Gastrocnemius medialis (tissue), 4 donors: ENCODE data around the gene NEB. TPM values are rescaled to one million over a fixed set of nuclear protein-coding genes. Genes with fewer than 3 reads are reported as not detected.

Source experiments
- ATAC-seq, 2 donors: fragments of 150-250 bp; one replicate each; pipeline ENCODE4 v1.9.1; 2016
- DNase-seq, 2 donors: peaks; one replicate each; pipeline ENCODE4 v3.0.0-alpha.2; 2019
- H3K27ac ChIP-seq, 4 donors: fragments of 200-600 bp; sonication (generic); 1 replicate in 1 of 4; 2 replicates in 3 of 4; pipeline ENCODE4 v1.5.1; 2016 to 2018; ENCODE audit warnings: mild to moderate bottlenecking in 2 of 4, moderate library complexity in 1 of 4
- H3K27me3 ChIP-seq, 3 donors: fragments of 200-600 bp; sonication (generic) in 2 of 3; 1 replicate in 1 of 3; 2 replicates in 2 of 3; pipeline versions ENCODE4 v1.5.1 to v1.6.0; 2016 to 2019; ENCODE audit warnings: mild to moderate bottlenecking in 1 of 3, moderate library complexity in 1 of 3
- H3K36me3 ChIP-seq, 2 donors: fragments of 200-600 bp; sonication (generic) in 1 of 2; one replicate each; pipeline ENCODE4 v1.5.1; 2017 to 2018
- H3K4me1 ChIP-seq, 2 donors: fragments of 200-600 bp; sonication (generic) in 1 of 2; one replicate each; pipeline ENCODE4 v1.5.1; 2016 to 2017; ENCODE audit warnings: mild to moderate bottlenecking in 2 of 2
- H3K4me3 ChIP-seq, 4 donors: fragments of 200-600 bp; sonication (generic) in 3 of 4; 1 replicate in 1 of 4; 2 replicates in 3 of 4; pipeline ENCODE4 v1.5.1; 2016 to 2019; ENCODE audit warnings: mild to moderate bottlenecking in 2 of 4
- H3K9me3 ChIP-seq, 3 donors: fragments of 200-600 bp; sonication (generic) in 2 of 3; 1 replicate in 1 of 3; 2 replicates in 2 of 3; pipeline ENCODE4 v1.5.1; 2016 to 2019
- CTCF ChIP-seq, 5 experiments: fragments of 450-650 bp in 3 of 5; fragments of 200-600 bp in 2 of 5; sonication (generic) in 2 of 5; IDR thresholded peaks in 4 of 5; conservative IDR thresholded peaks in 1 of 5; 1 replicate in 4 of 5; 2 replicates in 1 of 5; pipeline ENCODE4 v1.5.1; 2016 to 2019; ENCODE audit warnings: antibody characterized with exemption in 5 of 5, mild to moderate bottlenecking in 3 of 5, moderate library complexity in 3 of 5
- POLR2A ChIP-seq, 2 donors: fragments of 450-650 bp; IDR thresholded peaks; one replicate each; pipeline ENCODE4 v1.6.1; 2017; ENCODE audit warnings: antibody characterized with exemption in 2 of 2, mild to moderate bottlenecking in 2 of 2, moderate library complexity in 2 of 2
- in situ Hi-C, 4 donors: fragments of 200-750 bp; cut with MboI; loops; one replicate each; pipeline versions ENCODE4 v1.15.0 to v1.8.0; 2017; ENCODE audit warnings: low sequenced_read_pairs in 4 of 4
- intact Hi-C: fragments of 100-400 bp; cut with DNase I; formaldehyde crosslinking; loops from one replicate; pipeline ENCODE4 v1.15.1; 2023; ENCODE audit warnings: low total_unique reads
- total RNA-seq, 4 donors: library from RNA; depleted of rRNA; stranded (reverse); fragments of >200 nt; gene quantifications; one replicate each; pipeline versions ENCODE4 v1.1.0 to v1.2.3, GENCODE V29; 2016

Gene NEB
- total RNA-seq, 4 donors from 2014 or later: 6,824 to 7,704 (median 7,108) TPM

- H3K9me3 ChIP-seq: no peaks in the 10 kb centered on the region
- peaks cover 9 to 10% of the 10 kb centered on the region in 2 donors for H3K4me1 ChIP-seq
- TF ChIP-seq POLR2A (IDR thresholded peaks at IDR 0.05): no peak
- peaks cover 8 to 94% of the 10 kb centered on the region in 2 donors for H3K36me3 ChIP-seq
- H3K27me3 ChIP-seq: no peaks in the 10 kb centered on the region
- in situ Hi-C loops: no loop called here
- peak in 1 of 2 donors; percentile 64 for DNase-seq
- peak; percentile 69 to 82 for ATAC-seq
- peak overlapping the region; percentile 34 to 78 (median 60) for H3K27ac ChIP-seq
- intact Hi-C loops: loop anchor here (5.0 kb wide), 1 partner anchor 45 kb away; no protein-coding TSS in a partner anchor
- H3K4me3 ChIP-seq: no peak overlapping the region
These were observed 182.0 kb downstream of the NEB start for GRCh38 chr2:151552287-151552686.

GRCh38 chr2:151551556-151551955, 182.7 kb downstream of the NEB start:
- Histone ChIP-seq H3K4me1 (peaks cover 9 to 10% of the 10 kb centered on the region in 2 donors), H3K27ac (peak overlapping the region in 3 of 4 donors; percentile 53 to 78 (median 66)), H3K4me3 (no peak overlapping the region), H3K36me3 (peaks cover 8 to 100% of the 10 kb centered on the region in 2 donors), H3K27me3 (no peaks in the 10 kb centered on the region), H3K9me3 (no peaks in the 10 kb centered on the region)
- TF ChIP-seq POLR2A (IDR thresholded peaks at IDR 0.05): no peak
- no peak for TF ChIP-seq CTCF (IDR thresholded peaks at IDR 0.05 in 4 of 5, conservative IDR thresholded peaks at IDR 0.05 in 1 of 5)
- no peak for DNase-seq
- in situ Hi-C loops: no loop called here
- intact Hi-C loops: loop anchor here (5.0 kb wide), 1 partner anchor 44 kb away; no protein-coding TSS in a partner anchor
- ATAC-seq: no peak

- DNase-seq (no peak), ATAC-seq (no peak)
- TF ChIP-seq CTCF (IDR thresholded peaks at IDR 0.05 in 4 of 5, conservative IDR thresholded peaks at IDR 0.05 in 1 of 5): no peak
- in situ Hi-C loops (no loop called here), intact Hi-C loops (no loop called here)
- H3K36me3 ChIP-seq: peaks cover 11 to 100% of the 10 kb centered on the region in 2 donors
- peak overlapping the region in 2 of 4 donors; percentile 66 to 78 for H3K27ac ChIP-seq
- H3K27me3 ChIP-seq: no peaks in the 10 kb centered on the region
- H3K4me1 ChIP-seq: peaks cover 6 to 8% of the 10 kb centered on the region in 2 donors
- no peaks in the 10 kb centered on the region for H3K9me3 ChIP-seq
- no peak overlapping the region for H3K4me3 ChIP-seq
These were observed 185.1 kb downstream of the NEB start for GRCh38 chr2:151549191-151549590.

GRCh38 chr2:151544449-151544848, 189.8 kb downstream of the NEB start:
- intact Hi-C loops (no loop called here), in situ Hi-C loops (no loop called here)
- peak overlapping the region; percentile 5 to 78 (median 56) for H3K27ac ChIP-seq
- no peaks in the 10 kb centered on the region for H3K27me3 ChIP-seq
- H3K4me1 ChIP-seq: peaks cover 0 to 4% of the 10 kb centered on the region in 2 donors
- no peak for TF ChIP-seq POLR2A (IDR thresholded peaks at IDR 0.05)
- H3K4me3 ChIP-seq: no peak overlapping the region
- peak in 1 of 2 donors; percentile 27 for DNase-seq
- peak; percentile 46 to 82 for ATAC-seq
- peaks cover 11 to 100% of the 10 kb centered on the region in 2 donors for H3K36me3 ChIP-seq
- no peaks in the 10 kb centered on the region for H3K9me3 ChIP-seq

- ATAC-seq (no peak), DNase-seq (no peak)
- Histone ChIP-seq H3K9me3 (no peaks in the 10 kb centered on the region), H3K36me3 (peaks cover 11 to 100% of the 10 kb centered on the region in 2 donors), H3K27ac (peak overlapping the region in 3 of 4 donors; percentile 34 to 78 (median 66)), H3K4me1 (no peaks in the 10 kb centered on the region), H3K4me3 (no peak overlapping the region), H3K27me3 (no peaks in the 10 kb centered on the region)
- TF ChIP-seq POLR2A (IDR thresholded peaks at IDR 0.05): no peak
- TF ChIP-seq CTCF (IDR thresholded peaks at IDR 0.05 in 4 of 5, conservative IDR thresholded peaks at IDR 0.05 in 1 of 5): no peak
- intact Hi-C loops (no loop called here), in situ Hi-C loops (no loop called here)
These were observed 190.4 kb downstream of the NEB start for GRCh38 chr2:151543876-151544275.

- Histone ChIP-seq H3K4me1 (no peaks in the 10 kb centered on the region), H3K9me3 (no peaks in the 10 kb centered on the region), H3K27me3 (no peaks in the 10 kb centered on the region), H3K27ac (peak overlapping the region in 1 of 4 donors; percentile 33), H3K36me3 (peaks cover 11 to 100% of the 10 kb centered on the region in 2 donors), H3K4me3 (no peak overlapping the region)
- ATAC-seq (peak in 1 of 2 donors; percentile 18), DNase-seq (no peak)
- TF ChIP-seq CTCF (IDR thresholded peaks at IDR 0.05 in 4 of 5, conservative IDR thresholded peaks at IDR 0.05 in 1 of 5) (no peak), POLR2A (IDR thresholded peaks at IDR 0.05) (no peak)
- in situ Hi-C loops (no loop called here), intact Hi-C loops (no loop called here)
These were observed 200.3 kb downstream of the NEB start for GRCh38 chr2:151534001-151534400.
